Fibroblast of lung (primary cell): Measurements from ENCODE around the gene FBXL17. TPM values are rescaled to one million over a fixed set of nuclear protein-coding genes. Genes with fewer than 3 reads are reported as not detected.

Experiments used
- DNase-seq, 2 donors: peaks; one replicate each; pipeline versions ENCODE4 v3.0.0 to v3.0.0-alpha.2; 2010; ENCODE audit warnings: low read depth in 2 of 2
- H2AFZ ChIP-seq: 2 replicates; pipeline ENCODE4 v1.5.1; 2012; ENCODE audit warnings: low read length, control low read depth, inconsistent platforms
- H3K27ac ChIP-seq: 2 replicates; pipeline ENCODE4 v1.5.1; 2011; ENCODE audit warnings: low read length, control low read depth; ENCODE audit not compliant: insufficient read depth
- H3K27me3 ChIP-seq: 2 replicates; pipeline ENCODE4 v1.5.1; 2011; ENCODE audit warnings: mild to moderate bottlenecking, low read length; ENCODE audit not compliant: control insufficient read depth, insufficient read depth
- H3K36me3 ChIP-seq: 2 replicates; pipeline ENCODE4 v1.5.1; 2011; ENCODE audit warnings: low read length; ENCODE audit not compliant: control insufficient read depth, insufficient read depth
- H3K4me1 ChIP-seq: 2 replicates; pipeline ENCODE4 v1.5.1; 2011; ENCODE audit warnings: low read length; ENCODE audit not compliant: control insufficient read depth, insufficient read depth; ENCODE audit errors: extremely low read depth
- H3K4me2 ChIP-seq: 2 replicates; pipeline ENCODE4 v1.5.1; 2011; ENCODE audit warnings: low read length, control low read depth; ENCODE audit not compliant: insufficient read depth; ENCODE audit errors: extremely low read depth
- H3K4me3 ChIP-seq, 4 experiments: fragments of 200-600 bp in 1 of 4; sonication (generic) in 1 of 4; replicated peaks in 1 of 4; 2 replicates each; pipeline ENCODE4 v1.5.1; 2011 to 2016; ENCODE audit warnings: low read length in 4 of 4, low read depth in 3 of 4, mild to moderate bottlenecking in 3 of 4, control low read depth in 2 of 4, inconsistent platforms in 1 of 4, mixed read lengths in 1 of 4; ENCODE audit not compliant: insufficient read depth in 1 of 4; ENCODE audit errors: control extremely low read depth in 1 of 4
- H3K79me2 ChIP-seq: 2 replicates; pipeline ENCODE4 v1.5.1; 2012; ENCODE audit warnings: mild to moderate bottlenecking, low read length, inconsistent platforms; ENCODE audit not compliant: control insufficient read depth, insufficient read depth
- H3K9ac ChIP-seq: 2 replicates; pipeline ENCODE4 v1.5.1; 2011; ENCODE audit warnings: mild to moderate bottlenecking, low read length, control low read depth; ENCODE audit not compliant: insufficient read depth
- H3K9me3 ChIP-seq: 2 replicates; pipeline ENCODE4 v1.5.1; 2012; ENCODE audit warnings: low read depth, low read length; ENCODE audit not compliant: control insufficient read depth, insufficient read depth
- H4K20me1 ChIP-seq: 2 replicates; pipeline ENCODE4 v1.5.1; 2011; ENCODE audit warnings: low read length; ENCODE audit not compliant: control insufficient read depth, insufficient read depth; ENCODE audit errors: extremely low read depth
- EZH2 ChIP-seq: IDR thresholded peaks from 2 replicates; pipeline ENCODE4 v1.5.1; 2012; ENCODE audit warnings: low read length, control low read depth, mild to moderate bottlenecking; ENCODE audit errors: missing control alignments
- polyA plus RNA-seq, 2 donors: library from polyadenylated mRNA; depleted of rRNA in 1 of 2; stranded (reverse) in 1 of 2; unstranded in 1 of 2; fragments of >200 nt; gene quantifications; 2 replicates each; pipeline ENCODE4 v1.2.1, GENCODE V29; 2011 to 2012; ENCODE audit warnings: missing spikeins in 1 of 2
- total RNA-seq: library from RNA; depleted of rRNA; stranded (reverse); fragments of >200 nt; gene quantifications from 2 replicates; pipeline ENCODE4 v1.2.1, GENCODE V29; 2014
- TF ChIP-seq, protein P1 (sequence below), 2 donors: IDR thresholded peaks in 1 of 2; conservative IDR thresholded peaks in 1 of 2; 1 replicate in 1 of 2; 2 replicates in 1 of 2; pipeline ENCODE4 v1.5.1; 2011 to 2012; ENCODE audit warnings: low read length in 2 of 2, control low read depth in 1 of 2, inconsistent platforms in 1 of 2, low read depth in 1 of 2, mild to moderate bottlenecking in 1 of 2

The FBXL17 gene
- total and polyA plus RNA-seq, 2 donors (not counting 1 experiment from before 2014, with no cell fraction given) = 7.1 to 8.3 TPM

DNA sequence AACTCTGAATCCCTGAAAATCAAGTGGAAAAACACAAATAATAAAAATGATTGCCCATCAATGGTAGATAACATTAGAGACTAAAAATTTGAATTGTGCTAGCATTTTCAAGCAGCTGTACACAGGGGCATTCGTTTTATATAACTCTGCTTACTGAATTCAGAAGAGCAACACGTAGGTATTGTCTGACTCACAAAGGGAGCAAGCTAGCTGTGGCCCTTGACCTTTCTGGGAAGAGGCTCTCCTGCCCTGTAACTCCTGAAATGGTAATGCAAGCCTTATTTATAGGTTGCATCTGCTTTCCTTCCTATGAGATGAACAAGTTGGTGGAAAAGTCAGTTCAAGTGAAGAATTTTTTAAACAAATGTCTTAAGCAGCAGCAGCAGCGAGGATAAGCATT lies 492.5 kb downstream of the FBXL17 start:
- no peaks in the 10 kb centered on the region for H4K20me1 ChIP-seq
- H3K36me3 ChIP-seq = no peaks in the 10 kb centered on the region
- H3K79me2 ChIP-seq = no peaks in the 10 kb centered on the region
- no peak overlapping the region for H3K9ac ChIP-seq
- TF ChIP-seq, protein P1, sequence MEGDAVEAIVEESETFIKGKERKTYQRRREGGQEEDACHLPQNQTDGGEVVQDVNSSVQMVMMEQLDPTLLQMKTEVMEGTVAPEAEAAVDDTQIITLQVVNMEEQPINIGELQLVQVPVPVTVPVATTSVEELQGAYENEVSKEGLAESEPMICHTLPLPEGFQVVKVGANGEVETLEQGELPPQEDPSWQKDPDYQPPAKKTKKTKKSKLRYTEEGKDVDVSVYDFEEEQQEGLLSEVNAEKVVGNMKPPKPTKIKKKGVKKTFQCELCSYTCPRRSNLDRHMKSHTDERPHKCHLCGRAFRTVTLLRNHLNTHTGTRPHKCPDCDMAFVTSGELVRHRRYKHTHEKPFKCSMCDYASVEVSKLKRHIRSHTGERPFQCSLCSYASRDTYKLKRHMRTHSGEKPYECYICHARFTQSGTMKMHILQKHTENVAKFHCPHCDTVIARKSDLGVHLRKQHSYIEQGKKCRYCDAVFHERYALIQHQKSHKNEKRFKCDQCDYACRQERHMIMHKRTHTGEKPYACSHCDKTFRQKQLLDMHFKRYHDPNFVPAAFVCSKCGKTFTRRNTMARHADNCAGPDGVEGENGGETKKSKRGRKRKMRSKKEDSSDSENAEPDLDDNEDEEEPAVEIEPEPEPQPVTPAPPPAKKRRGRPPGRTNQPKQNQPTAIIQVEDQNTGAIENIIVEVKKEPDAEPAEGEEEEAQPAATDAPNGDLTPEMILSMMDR (conservative IDR thresholded peaks at IDR 0.05 in 1 of 2, IDR thresholded peaks at IDR 0.05 in 1 of 2; ENCODE audit: low read depth in 1 of 2, low read length in 2 of 2) = no peak
- TF ChIP-seq EZH2 = no peak
- H3K27me3 ChIP-seq = no peaks in the 10 kb centered on the region
- no peaks in the 10 kb centered on the region for H3K9me3 ChIP-seq
- no peak overlapping the region for H3K4me3 ChIP-seq
- DNase-seq = peak in 1 of 2 donors; percentile 27
- no peaks in the 10 kb centered on the region for H3K4me1 ChIP-seq
- no peak overlapping the region for H3K27ac ChIP-seq
- no peak overlapping the region for H3K4me2 ChIP-seq
- no peak overlapping the region for H2AFZ ChIP-seq

DNA sequence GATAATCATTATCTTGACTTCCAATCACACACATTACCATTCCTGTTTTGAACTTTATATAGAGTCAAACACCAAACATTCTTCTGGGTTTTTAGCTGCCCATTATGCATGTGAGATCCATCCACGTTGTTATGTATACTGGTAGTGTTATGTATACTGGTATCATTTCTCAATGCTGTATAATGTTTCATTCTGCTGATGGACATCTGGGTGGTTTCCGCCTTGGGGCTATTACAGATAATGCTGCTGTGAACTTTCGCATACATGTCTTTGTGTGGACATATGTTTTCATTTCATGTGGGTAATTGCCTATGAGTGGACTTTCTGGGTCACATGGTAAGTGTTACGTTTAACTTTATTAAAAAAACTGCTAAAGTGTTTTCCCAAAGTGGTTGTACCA lies 493.4 kb downstream of the FBXL17 start:
- Histone ChIP-seq H2AFZ (no peak overlapping the region), H3K9ac (no peak overlapping the region), H3K4me3 (no peak overlapping the region), H3K4me2 (no peak overlapping the region), H3K36me3 (no peaks in the 10 kb centered on the region), H3K27ac (no peak overlapping the region), H3K79me2 (no peaks in the 10 kb centered on the region), H3K9me3 (no peaks in the 10 kb centered on the region), H3K4me1 (no peaks in the 10 kb centered on the region), H3K27me3 (no peaks in the 10 kb centered on the region), H4K20me1 (no peaks in the 10 kb centered on the region)
- TF ChIP-seq, protein P1 (conservative IDR thresholded peaks at IDR 0.05 in 1 of 2, IDR thresholded peaks at IDR 0.05 in 1 of 2; ENCODE audit: low read depth in 1 of 2, low read length in 2 of 2) = no peak
- TF ChIP-seq EZH2 = no peak
- DNase-seq = no peak

DNA sequence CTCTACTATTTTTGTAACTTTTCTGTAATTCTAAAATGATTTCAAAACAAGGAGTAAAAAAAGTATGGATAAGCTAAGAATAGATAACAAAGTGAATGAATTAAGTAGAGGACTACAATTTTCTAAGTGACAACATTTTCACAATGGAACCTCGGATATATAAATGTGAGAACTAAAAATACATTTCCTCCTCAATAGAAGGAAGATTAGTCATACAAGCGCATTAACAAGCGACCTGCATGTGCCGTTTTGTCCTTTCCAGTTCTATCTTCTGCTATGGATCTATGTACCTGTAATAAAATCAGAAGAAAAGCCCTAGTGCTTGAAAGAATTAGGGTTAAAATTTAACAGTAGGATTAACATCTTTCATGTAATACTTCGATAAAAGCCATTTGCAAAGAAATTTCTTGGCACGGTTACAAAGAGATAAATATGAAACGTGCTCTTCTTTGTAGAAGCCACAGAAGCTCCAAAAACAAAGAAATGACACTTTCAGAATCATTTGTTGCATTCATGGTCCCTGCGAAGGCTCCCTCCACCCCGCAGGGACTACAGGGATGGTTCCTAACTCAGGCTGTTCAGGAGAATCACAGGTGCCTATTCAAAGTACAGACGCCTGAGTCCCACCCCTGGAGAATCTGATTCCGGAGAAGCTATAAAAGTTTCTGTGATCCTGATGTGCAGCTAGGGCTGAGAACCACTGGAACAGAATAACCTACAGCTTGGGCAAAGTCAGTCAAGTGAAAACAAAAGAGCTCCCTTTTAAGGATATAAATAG lies 494.5 kb downstream of the FBXL17 start:
- no peak overlapping the region for H3K9ac ChIP-seq
- H3K27ac ChIP-seq = no peak overlapping the region
- H3K27me3 ChIP-seq = no peaks in the 10 kb centered on the region
- no peaks in the 10 kb centered on the region for H3K4me1 ChIP-seq
- no peaks in the 10 kb centered on the region for H3K9me3 ChIP-seq
- H2AFZ ChIP-seq = no peak overlapping the region
- no peak overlapping the region for H3K4me2 ChIP-seq
- no peak for DNase-seq
- TF ChIP-seq, protein P1 (conservative IDR thresholded peaks at IDR 0.05 in 1 of 2, IDR thresholded peaks at IDR 0.05 in 1 of 2; ENCODE audit: low read depth in 1 of 2, low read length in 2 of 2) = no peak
- H3K79me2 ChIP-seq = no peaks in the 10 kb centered on the region
- H3K4me3 ChIP-seq = no peak overlapping the region
- no peaks in the 10 kb centered on the region for H4K20me1 ChIP-seq
- H3K36me3 ChIP-seq = no peaks in the 10 kb centered on the region
